Fibroblast of the aortic adventitia (primary cell): ENCODE data around the gene FKBP11. TPM values are rescaled to one million over a fixed set of nuclear protein-coding genes. Genes with fewer than 3 reads are reported as not detected.
A peak's percentile ranks its signal among the peaks of the same experiment; 100 is the strongest.

Experiments
- DNase-seq: peaks from one replicate; pipeline ENCODE4 v3.0.0-alpha.2; 2010; ENCODE audit warnings: low read depth
- H3K4me3 ChIP-seq: 2 replicates; pipeline ENCODE4 v1.5.1; 2011; ENCODE audit warnings: low read depth, mild to moderate bottlenecking, control low read depth, low read length, moderate library complexity
- CTCF ChIP-seq: IDR thresholded peaks from 2 replicates; pipeline ENCODE4 v1.5.1; 2011; ENCODE audit warnings: mild to moderate bottlenecking, low read length, control low read depth, inconsistent platforms; ENCODE audit not compliant: insufficient read depth
- total RNA-seq: library from RNA; depleted of rRNA; stranded (reverse); fragments of >200 nt; gene quantifications from 2 replicates; pipeline ENCODE4 v1.2.3, GENCODE V29; 2012; ENCODE audit warnings: low replicate concordance

The FKBP11 gene
- total RNA-seq, 1 donor = 23.8 TPM

GRCh38 chr12:48933664-48934311 is 8.5 kb upstream of the FKBP11 start:
- no peak for DNase-seq

DNA sequence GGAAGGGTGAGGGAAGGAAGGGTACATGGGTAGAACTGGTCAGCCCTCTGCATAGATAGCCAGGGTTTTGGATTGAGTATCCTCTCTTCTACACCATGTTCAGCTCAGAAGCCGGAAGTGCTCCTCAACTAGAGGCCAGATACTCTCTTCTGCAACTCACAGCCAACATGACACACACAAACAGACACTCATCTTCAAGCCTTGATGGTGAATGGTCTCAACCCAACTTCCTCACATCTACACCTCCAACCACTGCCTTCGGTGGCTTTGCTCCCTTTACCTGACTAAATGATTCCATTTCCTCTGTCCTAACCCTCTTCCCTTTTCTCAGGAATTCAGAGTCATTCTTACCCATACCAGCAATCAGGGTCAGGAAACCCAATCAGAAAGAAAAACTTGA is 7.6 kb upstream of the FKBP11 start:
- TF ChIP-seq CTCF = no peak
- DNase-seq = no peak
- H3K4me3 ChIP-seq = no peak overlapping the region

More at GRCh38 chr12:48933664-48934311, 8.5 kb upstream of the FKBP11 start:
- no peak overlapping the region for H3K4me3 ChIP-seq
- no peak for TF ChIP-seq CTCF

DNA sequence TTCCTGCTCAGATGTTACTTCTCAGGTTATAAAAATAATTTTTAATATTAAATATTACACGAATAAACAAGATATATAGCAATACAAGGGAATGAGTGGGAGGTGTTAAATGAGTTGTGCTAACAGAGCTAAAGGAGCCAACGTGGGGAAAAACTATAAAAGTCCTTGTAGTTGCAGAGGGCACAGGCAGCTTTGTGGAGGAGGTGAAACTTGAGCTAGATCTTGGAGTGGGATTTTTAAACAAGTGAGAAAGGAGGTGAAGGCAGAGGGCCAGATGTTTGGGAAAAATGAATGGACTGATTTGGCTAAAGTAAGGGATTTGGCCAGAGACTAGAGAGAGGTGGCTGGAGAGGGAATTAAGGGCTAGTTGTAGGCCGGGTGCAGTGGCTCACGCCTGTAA is 5.2 kb upstream of the FKBP11 start:
- DNase-seq = no peak
- H3K4me3 ChIP-seq = no peak overlapping the region
- no peak for TF ChIP-seq CTCF

- no peak for DNase-seq
- no peak overlapping the region for H3K4me3 ChIP-seq
- TF ChIP-seq CTCF = no peak
These were observed 4.3 kb upstream of the FKBP11 start for GRCh38 chr12:48929551-48929950.

DNA sequence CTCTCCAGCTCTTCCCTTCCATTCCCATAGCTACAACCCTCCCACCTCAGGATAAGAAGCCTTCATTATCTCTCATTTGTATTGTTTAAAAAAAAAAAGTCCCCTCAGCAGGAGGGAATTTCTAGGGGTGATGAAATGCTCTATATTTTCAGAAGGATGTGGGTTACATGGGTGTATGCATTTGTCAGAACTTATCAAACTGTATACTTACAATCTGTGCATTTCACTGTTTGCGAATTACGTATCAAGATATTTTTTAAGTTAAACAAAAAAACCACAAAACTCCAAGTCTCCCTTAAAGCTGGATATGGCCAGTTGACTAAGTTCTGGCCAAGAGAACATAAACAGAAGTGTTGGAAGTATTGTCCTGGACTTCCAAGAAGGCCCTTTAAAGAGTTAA is 2.0 kb upstream of the FKBP11 start:
- no peak overlapping the region for H3K4me3 ChIP-seq
- no peak for TF ChIP-seq CTCF
- peak; percentile 37 for DNase-seq

DNA sequence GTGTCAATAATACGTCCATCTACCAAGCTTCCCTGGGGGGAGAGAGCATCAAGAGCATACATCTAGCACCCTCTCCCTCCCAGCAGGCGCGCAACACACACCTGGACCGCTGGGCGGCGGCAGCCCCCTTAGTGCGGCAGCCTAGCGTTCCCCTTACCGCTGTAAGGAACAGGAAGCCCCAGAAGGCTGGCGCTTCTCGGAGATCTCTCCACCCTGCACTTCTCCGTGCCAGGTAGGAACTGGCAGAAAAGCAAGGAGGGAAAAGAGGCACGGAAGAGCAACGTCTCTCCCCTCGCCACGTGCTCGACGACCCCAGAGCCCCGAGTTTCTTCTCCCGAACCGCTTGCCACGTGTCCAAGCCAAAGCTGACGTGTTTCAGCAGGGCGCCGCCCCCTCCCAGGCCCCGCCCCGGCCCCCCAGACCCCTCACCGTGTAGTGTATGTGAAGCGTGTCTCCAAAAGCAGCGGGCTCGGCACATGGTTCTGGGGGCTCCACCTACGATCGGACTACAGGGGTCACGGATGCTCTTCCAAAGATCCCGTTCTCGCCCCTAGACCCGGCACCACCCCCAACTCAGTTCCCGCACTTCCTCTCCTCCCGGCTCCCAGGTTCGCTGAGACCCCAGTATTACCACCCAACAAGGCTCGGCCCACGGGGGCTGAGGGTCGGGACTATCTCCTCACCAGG is 532 bp downstream of the FKBP11 start:
- peak; percentile 46 for DNase-seq
- H3K4me3 ChIP-seq = peak overlapping the region; percentile 94
- peak; percentile 69 for TF ChIP-seq CTCF
